ENCODE measurements around the gene MSRB3. TPM values are rescaled to one million over a fixed set of nuclear protein-coding genes. Genes with fewer than 3 reads are reported as not detected.

Gene MSRB3
- total RNA-seq, 2 donors from 2014 or later = 1.2 to 2.1 TPM

GRCh38 chr12:65362234-65363031 is 84.0 kb downstream of the MSRB3 start:
- no peak overlapping the region for H3K4me3 ChIP-seq (ENCODE audit: low read length)
- no peak overlapping the region for H3K9ac ChIP-seq (ENCODE audit: extremely low read depth, low read length, poor library complexity, severe bottlenecking)
- no peaks in the 10 kb centered on the region for H3K9me3 Mint-ChIP-seq
- H3K36me3 Mint-ChIP-seq (ENCODE audit: low read depth) = no peaks in the 10 kb centered on the region
- no peak overlapping the region for H3K27ac ChIP-seq (ENCODE audit: low read depth, low read length)
- H3K27ac Mint-ChIP-seq = no peak overlapping the region
- WGBS, 2 experiments (ENCODE audit: insufficient coverage in 1 of 2, insufficient read length in 1 of 2) = 65 to 67% methylated on average over 2 to 4 of the region's 4 CpGs
- no peak overlapping the region for H3K4me3 Mint-ChIP-seq
- no peaks in the 10 kb centered on the region for H3K36me3 ChIP-seq (ENCODE audit: control insufficient read depth, insufficient read depth, low read length)
- H3K9me3 ChIP-seq (ENCODE audit: control insufficient read depth, low read length) = no peaks in the 10 kb centered on the region
- DNase-seq = no peak
- peaks cover 1% of the 10 kb centered on the region for H3K4me1 Mint-ChIP-seq
- no peaks in the 10 kb centered on the region for H3K27me3 Mint-ChIP-seq (ENCODE audit: insufficient read depth)
- no peaks in the 10 kb centered on the region for H3K4me1 ChIP-seq (ENCODE audit: control insufficient read depth, insufficient read depth, low read length)
- TF ChIP-seq CTCF (conservative IDR thresholded peaks at IDR 0.05) = no peak
- no peaks in the 10 kb centered on the region for H3K27me3 ChIP-seq (ENCODE audit: control insufficient read depth, insufficient read depth, low read length, poor library complexity, severe bottlenecking)

- Mint-ChIP-seq H3K9me3 (no peaks in the 10 kb centered on the region), H3K27ac (no peak overlapping the region), H3K36me3 (ENCODE audit: low read depth) (no peaks in the 10 kb centered on the region), H3K4me3 (no peak overlapping the region), H3K4me1 (peaks cover 1% of the 10 kb centered on the region), H3K27me3 (ENCODE audit: insufficient read depth) (no peaks in the 10 kb centered on the region)
- Histone ChIP-seq H3K27ac (ENCODE audit: low read depth, low read length) (no peak overlapping the region), H3K4me1 (ENCODE audit: control insufficient read depth, insufficient read depth, low read length) (no peaks in the 10 kb centered on the region), H3K36me3 (ENCODE audit: control insufficient read depth, insufficient read depth, low read length) (no peaks in the 10 kb centered on the region), H3K27me3 (ENCODE audit: control insufficient read depth, insufficient read depth, low read length, poor library complexity, severe bottlenecking) (no peaks in the 10 kb centered on the region), H3K9me3 (ENCODE audit: control insufficient read depth, low read length) (no peaks in the 10 kb centered on the region), H3K9ac (ENCODE audit: extremely low read depth, low read length, poor library complexity, severe bottlenecking) (no peak overlapping the region), H3K4me3 (ENCODE audit: low read length) (no peak overlapping the region)
- TF ChIP-seq CTCF (conservative IDR thresholded peaks at IDR 0.05) = no peak
- no peak for DNase-seq
- 100% methylated on average over 1 of the region's 1 CpG; no CpG with 5 or more reads in 1 of the 2 experiments for WGBS, 2 experiments (ENCODE audit: insufficient coverage in 1 of 2, insufficient read length in 1 of 2)
These were observed 85.6 kb downstream of the MSRB3 start for GRCh38 chr12:65364046-65364445.

GRCh38 chr12:65367396-65367795 is 88.9 kb downstream of the MSRB3 start:
- Mint-ChIP-seq H3K4me1 (peaks cover 1% of the 10 kb centered on the region), H3K27me3 (ENCODE audit: insufficient read depth) (no peaks in the 10 kb centered on the region), H3K27ac (no peak overlapping the region), H3K4me3 (no peak overlapping the region), H3K36me3 (ENCODE audit: low read depth) (no peaks in the 10 kb centered on the region), H3K9me3 (no peaks in the 10 kb centered on the region)
- no peaks in the 10 kb centered on the region for H3K4me1 ChIP-seq (ENCODE audit: control insufficient read depth, insufficient read depth, low read length)
- H3K4me3 ChIP-seq (ENCODE audit: low read length) = no peak overlapping the region
- H3K9ac ChIP-seq (ENCODE audit: extremely low read depth, low read length, poor library complexity, severe bottlenecking) = no peak overlapping the region
- no peak for DNase-seq
- no peaks in the 10 kb centered on the region for H3K9me3 ChIP-seq (ENCODE audit: control insufficient read depth, low read length)
- no peak overlapping the region for H3K27ac ChIP-seq (ENCODE audit: low read depth, low read length)
- no peaks in the 10 kb centered on the region for H3K36me3 ChIP-seq (ENCODE audit: control insufficient read depth, insufficient read depth, low read length)
- no peak for TF ChIP-seq CTCF (conservative IDR thresholded peaks at IDR 0.05)
- no peaks in the 10 kb centered on the region for H3K27me3 ChIP-seq (ENCODE audit: control insufficient read depth, insufficient read depth, low read length, poor library complexity, severe bottlenecking)

Measured in endodermal cell (in vitro differentiated cells).